ENCODE data around the gene STIM2.
A peak's percentile ranks its signal among the peaks of the same experiment; 100 is the strongest.
"Not testable (repeated sequence)": the region's sequence is repeated elsewhere in the genome, so short reads cannot be mapped to it uniquely, and the experiment has no call there.

Gene STIM2

GRCh38 chr4:26870576-26871262 is 10.1 kb downstream of the STIM2 start:
- DNase-seq, result peak; percentile 49

GRCh38 chr4:26871611-26872010 is 11.0 kb downstream of the STIM2 start:
- no peak for DNase-seq

GRCh38 chr4:26873391-26874026 is 12.9 kb downstream of the STIM2 start:
- DNase-seq, result no peak

GRCh38 chr4:26874110-26874509 is 13.5 kb downstream of the STIM2 start:
- no peak for DNase-seq

GRCh38 chr4:26877406-26877805 is 16.8 kb downstream of the STIM2 start:
- DNase-seq, result no peak

GRCh38 chr4:26877961-26878360 is 17.3 kb downstream of the STIM2 start:
- no peak for DNase-seq

GRCh38 chr4:26878794-26879391 is 18.3 kb downstream of the STIM2 start:
- no peak for DNase-seq

- DNase-seq, result no peak
Observed at GRCh38 chr4:26879805-26880204, 19.2 kb downstream of the STIM2 start.

GRCh38 chr4:26884026-26884425 is 23.4 kb downstream of the STIM2 start:
- no peak for DNase-seq

GRCh38 chr4:26884486-26884988 is 23.9 kb downstream of the STIM2 start:
- DNase-seq, result no peak

GRCh38 chr4:26885912-26886274 is 25.3 kb downstream of the STIM2 start:
- DNase-seq, result no peak

- no peak for DNase-seq
Observed at GRCh38 chr4:26887143-26887542, 26.5 kb downstream of the STIM2 start.

- DNase-seq, result no peak
Observed at GRCh38 chr4:26887809-26888208, 27.2 kb downstream of the STIM2 start.

GRCh38 chr4:26889356-26889755 is 28.7 kb downstream of the STIM2 start:
- DNase-seq, result no peak

- DNase-seq, result no peak
Observed at GRCh38 chr4:26891054-26891453, 30.4 kb downstream of the STIM2 start.

GRCh38 chr4:26891867-26892266 is 31.2 kb downstream of the STIM2 start:
- no peak for DNase-seq

GRCh38 chr4:26892480-26893150 is 32.0 kb downstream of the STIM2 start:
- no peak for DNase-seq

GRCh38 chr4:26893491-26893890 is 32.9 kb downstream of the STIM2 start:
- DNase-seq, result no peak

GRCh38 chr4:26894881-26895280 is 34.2 kb downstream of the STIM2 start:
- not testable (repeated sequence) for DNase-seq

GRCh38 chr4:26896636-26897035 is 36.0 kb downstream of the STIM2 start:
- no peak for DNase-seq

- no peak for DNase-seq
Observed at GRCh38 chr4:26899991-26900390, 39.4 kb downstream of the STIM2 start.

GRCh38 chr4:26900765-26901164 is 40.1 kb downstream of the STIM2 start:
- DNase-seq, result no peak

GRCh38 chr4:26905172-26905571 is 44.5 kb downstream of the STIM2 start:
- no peak for DNase-seq

All from NCI-H1048 (cell line).